ENCODE data around the gene SND1.

DNA sequence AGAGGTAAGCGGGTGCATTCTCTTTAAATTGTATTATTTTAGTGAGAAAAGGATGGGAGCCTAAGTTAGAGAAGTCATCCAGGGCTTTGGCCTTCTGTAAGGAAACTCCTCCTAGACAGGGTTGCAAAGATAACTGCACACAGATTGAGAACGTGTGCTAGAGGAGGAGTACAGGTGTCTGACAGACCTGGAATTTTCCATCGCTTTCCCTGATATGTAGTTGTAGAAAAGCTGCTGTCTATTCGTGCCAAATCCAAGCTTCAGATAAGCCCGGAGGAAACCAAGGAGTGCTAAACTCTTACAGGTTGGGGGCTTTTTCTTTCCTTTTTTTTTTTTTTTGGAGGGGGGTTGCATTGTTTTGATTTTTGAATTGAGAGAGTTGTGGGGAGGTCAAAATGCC, 356.1 kb downstream of the SND1 start:
- TF ChIP-seq, protein P1, sequence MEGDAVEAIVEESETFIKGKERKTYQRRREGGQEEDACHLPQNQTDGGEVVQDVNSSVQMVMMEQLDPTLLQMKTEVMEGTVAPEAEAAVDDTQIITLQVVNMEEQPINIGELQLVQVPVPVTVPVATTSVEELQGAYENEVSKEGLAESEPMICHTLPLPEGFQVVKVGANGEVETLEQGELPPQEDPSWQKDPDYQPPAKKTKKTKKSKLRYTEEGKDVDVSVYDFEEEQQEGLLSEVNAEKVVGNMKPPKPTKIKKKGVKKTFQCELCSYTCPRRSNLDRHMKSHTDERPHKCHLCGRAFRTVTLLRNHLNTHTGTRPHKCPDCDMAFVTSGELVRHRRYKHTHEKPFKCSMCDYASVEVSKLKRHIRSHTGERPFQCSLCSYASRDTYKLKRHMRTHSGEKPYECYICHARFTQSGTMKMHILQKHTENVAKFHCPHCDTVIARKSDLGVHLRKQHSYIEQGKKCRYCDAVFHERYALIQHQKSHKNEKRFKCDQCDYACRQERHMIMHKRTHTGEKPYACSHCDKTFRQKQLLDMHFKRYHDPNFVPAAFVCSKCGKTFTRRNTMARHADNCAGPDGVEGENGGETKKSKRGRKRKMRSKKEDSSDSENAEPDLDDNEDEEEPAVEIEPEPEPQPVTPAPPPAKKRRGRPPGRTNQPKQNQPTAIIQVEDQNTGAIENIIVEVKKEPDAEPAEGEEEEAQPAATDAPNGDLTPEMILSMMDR (IDR thresholded peaks at IDR 0.05; ENCODE audit: extremely low read depth in 1 of 2, insufficient read depth in 1 of 2, low read depth in 1 of 2, low read length in 2 of 2) = no peak
- TF ChIP-seq GATA2 (IDR thresholded peaks at IDR 0.05; ENCODE audit: insufficient read depth, insufficient read length, low read depth, low read length) (no peak), POLR2A (IDR thresholded peaks at IDR 0.05; ENCODE audit: low read depth, low read length) (no peak), POLR2AphosphoS5 (IDR thresholded peaks at IDR 0.05; ENCODE audit: insufficient read depth, low read depth, low read length) (no peak), EZH2 (IDR thresholded peaks at IDR 0.05; ENCODE audit: borderline replicate concordance, low read depth, low read length, severe bottlenecking) (no peak), JUN (IDR thresholded peaks at IDR 0.05; ENCODE audit: borderline replicate concordance, insufficient read depth, insufficient read length, low read depth) (no peak)
- TF ChIP-seq, protein P2, sequence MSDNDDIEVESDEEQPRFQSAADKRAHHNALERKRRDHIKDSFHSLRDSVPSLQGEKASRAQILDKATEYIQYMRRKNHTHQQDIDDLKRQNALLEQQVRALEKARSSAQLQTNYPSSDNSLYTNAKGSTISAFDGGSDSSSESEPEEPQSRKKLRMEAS (IDR thresholded peaks at IDR 0.05; ENCODE audit: insufficient read depth, insufficient read length) = no peak

Measured in endothelial cell of umbilical vein (primary cell).